Esophagus squamous epithelium (tissue), 4 donors: ENCODE data around the gene APEX2.

Experiments used
- CTCF ChIP-seq, 6 experiments: fragments of 450-650 bp in 4 of 6; fragments of 200-600 bp in 2 of 6; sonication (generic) in 2 of 6; IDR thresholded peaks; one replicate each; pipeline ENCODE4 v1.5.1; 2016 to 2019; ENCODE audit warnings: antibody characterized with exemption in 6 of 6, mild to moderate bottlenecking in 4 of 6, moderate library complexity in 4 of 6
- POLR2A ChIP-seq, 4 donors: fragments of 450-650 bp; IDR thresholded peaks; one replicate each; pipeline ENCODE4 v1.6.1; 2017; ENCODE audit warnings: antibody characterized with exemption in 4 of 4, mild to moderate bottlenecking in 4 of 4, moderate library complexity in 3 of 4

GRCh38 chrX:55057675-55058249 lies 57.6 kb downstream of the APEX2 start:
- TF ChIP-seq CTCF (IDR thresholded peaks at IDR 0.05): peak; percentile 43 to 76 (median 62)
- no peak for TF ChIP-seq POLR2A (IDR thresholded peaks at IDR 0.05)
